Stomach (tissue), 9 donors: ENCODE measurements around the gene NHERF2. TPM values are rescaled to one million over a fixed set of nuclear protein-coding genes. Genes with fewer than 3 reads are reported as not detected.

Experiments
- DNase-seq, 2 donors: peaks; one replicate each; pipeline versions ENCODE4 v3.0.0 to v3.0.0-alpha.2; 2013 to 2019
- H3K27ac ChIP-seq, 5 donors: fragments of 200-600 bp in 4 of 5; sonication (generic) in 4 of 5; one replicate each; pipeline ENCODE4 v1.5.1; 2013 to 2019; ENCODE audit warnings: mild to moderate bottlenecking in 1 of 5, moderate library complexity in 1 of 5
- H3K27me3 ChIP-seq, 3 donors: fragments of 200-600 bp; sonication (generic); one replicate each; pipeline ENCODE4 v1.5.1; 2017 to 2019; ENCODE audit warnings: mixed run types in 1 of 3
- H3K36me3 ChIP-seq, 4 donors: fragments of 200-600 bp; sonication (generic); 1 replicate in 3 of 4; 2 replicates in 1 of 4; pipeline ENCODE4 v1.5.1; 2016 to 2019
- H3K4me1 ChIP-seq, 4 donors: fragments of 200-600 bp; sonication (generic); one replicate each; pipeline ENCODE4 v1.5.1; 2016 to 2019
- H3K4me3 ChIP-seq, 4 donors: fragments of 200-600 bp; sonication (generic) in 3 of 4; one replicate each; pipeline ENCODE4 v1.5.1; 2016 to 2019; ENCODE audit warnings: mild to moderate bottlenecking in 1 of 4
- H3K9me3 ChIP-seq, 4 donors: fragments of 200-600 bp; sonication (generic); one replicate each; pipeline ENCODE4 v1.5.1; 2016 to 2019
- CTCF ChIP-seq, 7 experiments: fragments of 450-650 bp in 4 of 7; fragments of 200-600 bp in 3 of 7; sonication (generic) in 3 of 7; IDR thresholded peaks; one replicate each; pipeline ENCODE4 v1.5.1; 2016 to 2019; ENCODE audit warnings: antibody characterized with exemption in 7 of 7, control low read depth in 2 of 7, mild to moderate bottlenecking in 1 of 7
- EP300 ChIP-seq: sonication (generic); formaldehyde crosslinking; IDR thresholded peaks from one replicate; pipeline ENCODE4 v1.6.1; 2017; ENCODE audit warnings: antibody characterized with exemption
- POLR2A ChIP-seq, 4 donors: fragments of 450-650 bp; IDR thresholded peaks; one replicate each; pipeline ENCODE4 v1.6.1; 2016; ENCODE audit warnings: antibody characterized with exemption in 4 of 4, control low read depth in 2 of 4, mild to moderate bottlenecking in 1 of 4, moderate library complexity in 1 of 4
- POLR2AphosphoS5 ChIP-seq, 3 donors: sonication (generic); formaldehyde crosslinking; IDR thresholded peaks; one replicate each; pipeline ENCODE4 v1.6.1; 2016; ENCODE audit warnings: antibody characterized with exemption in 3 of 3
- WGBS, 5 donors: extraction: QIAGEN DNeasy Blood & Tissue Kit in 3 of 5; methylation state at CpG; one replicate each; pipeline versions ENCODE4 v1.1.5 to v1.1.7; 2013 to 2018; 5-methylcytosine and 5-hydroxymethylcytosine counted together
- intact Hi-C: fragments of 100-400 bp; cut with DNase I; formaldehyde crosslinking; loops from one replicate; pipeline ENCODE4 v1.15.1; 2023; ENCODE audit warnings: low total_unique reads
- polyA plus RNA-seq, 3 donors: library from polyadenylated mRNA; stranded (reverse); fragments of 200-250 nt; gene quantifications; one replicate each; pipeline ENCODE4 v1.2.3, GENCODE V29; 2013
- total RNA-seq, 5 donors: library from RNA; depleted of rRNA; stranded (reverse); fragments of >200 nt; gene quantifications; one replicate each; pipeline versions ENCODE4 v1.1.0 to v1.2.3, GENCODE V29; 2014 to 2016
- donor health status: healthy with polysubstance abuse.
- donor health status: Bipolar disorder and iron deficiency.
- donor health status: healthy.

Gene NHERF2
- total and polyA plus RNA-seq, 8 donors: 17.4 to 236 (median 119) TPM

GRCh38 chr16:2048116-2048543 is 21.4 kb downstream of the NHERF2 start:
- H3K9me3 ChIP-seq: no peaks in the 10 kb centered on the region
- H3K4me3 ChIP-seq: peak overlapping the region; percentile 77 to 99 (median 98)
- intact Hi-C loops: no loop called here
- TF ChIP-seq CTCF (IDR thresholded peaks at IDR 0.05): no peak
- no peak for TF ChIP-seq POLR2A (IDR thresholded peaks at IDR 0.05)
- TF ChIP-seq EP300: no peak
- no peak for TF ChIP-seq POLR2AphosphoS5 (IDR thresholded peaks at IDR 0.05)
- DNase-seq: no peak
- H3K27me3 ChIP-seq: no peaks in the 10 kb centered on the region
- H3K4me1 ChIP-seq: peaks cover 31 to 58% (median 50%) of the 10 kb centered on the region in 4 donors
- peaks cover 16 to 44% (median 34%) of the 10 kb centered on the region in 4 donors for H3K36me3 ChIP-seq
- H3K27ac ChIP-seq: peak overlapping the region; percentile 80 to 89 (median 81)
- 0 to 3% (median 1%) methylated on average over 12 to 30 of the region's 30 CpGs for WGBS, 5 donors

- intact Hi-C loops: no loop called here
- Histone ChIP-seq H3K4me3 (no peak overlapping the region), H3K36me3 (peaks cover 38 to 80% (median 78%) of the 10 kb centered on the region in 4 donors), H3K27me3 (no peaks in the 10 kb centered on the region), H3K27ac (no peak overlapping the region), H3K4me1 (peaks cover 16 to 23% (median 21%) of the 10 kb centered on the region in 4 donors), H3K9me3 (no peaks in the 10 kb centered on the region)
- 93 to 97% (median 96%) methylated on average over 21 of the region's 21 CpGs; no CpG with 5 or more reads in 1 of the 5 donors for WGBS, 5 donors
- no peak for TF ChIP-seq POLR2AphosphoS5 (IDR thresholded peaks at IDR 0.05)
- no peak for TF ChIP-seq CTCF (IDR thresholded peaks at IDR 0.05)
- no peak for TF ChIP-seq EP300
- no peak for TF ChIP-seq POLR2A (IDR thresholded peaks at IDR 0.05)
- DNase-seq: no peak
Observed at GRCh38 chr16:2053211-2053610, 26.5 kb downstream of the NHERF2 start.

DNA sequence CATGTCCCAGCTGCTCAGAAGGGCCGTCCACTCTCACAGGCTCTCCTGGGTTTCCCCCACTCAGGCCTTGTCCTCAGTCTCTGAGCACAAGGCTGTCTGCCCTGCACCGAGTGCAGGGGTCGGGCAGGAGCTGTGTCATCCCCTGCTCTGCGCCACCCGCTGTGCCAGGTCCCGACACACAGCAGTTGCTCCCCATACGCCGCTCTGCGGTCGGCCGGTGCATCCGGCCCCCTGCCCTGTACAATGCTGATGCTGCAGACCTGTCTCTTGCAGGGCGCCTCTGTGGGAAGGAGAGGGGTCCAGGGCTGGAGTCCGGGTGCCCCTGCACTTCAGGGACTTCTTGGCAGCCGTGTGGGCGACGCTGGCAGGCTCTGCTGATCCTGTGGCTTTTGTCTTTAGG is 27.2 kb downstream of the NHERF2 start:
- H3K36me3 ChIP-seq: peaks cover 38 to 87% (median 85%) of the 10 kb centered on the region in 4 donors
- peaks cover 9 to 16% (median 15%) of the 10 kb centered on the region in 4 donors for H3K4me1 ChIP-seq
- WGBS, 5 donors: 94 to 97% (median 96%) methylated on average over 10 to 17 of the region's 17 CpGs
- no peak for TF ChIP-seq POLR2A (IDR thresholded peaks at IDR 0.05)
- TF ChIP-seq EP300: no peak
- TF ChIP-seq CTCF (IDR thresholded peaks at IDR 0.05): no peak
- no peak for TF ChIP-seq POLR2AphosphoS5 (IDR thresholded peaks at IDR 0.05)
- intact Hi-C loops: no loop called here
- no peak overlapping the region for H3K4me3 ChIP-seq
- peak overlapping the region in 2 of 5 donors; percentile 63 to 73 for H3K27ac ChIP-seq
- H3K9me3 ChIP-seq: no peaks in the 10 kb centered on the region
- DNase-seq: no peak
- H3K27me3 ChIP-seq: no peaks in the 10 kb centered on the region

DNA sequence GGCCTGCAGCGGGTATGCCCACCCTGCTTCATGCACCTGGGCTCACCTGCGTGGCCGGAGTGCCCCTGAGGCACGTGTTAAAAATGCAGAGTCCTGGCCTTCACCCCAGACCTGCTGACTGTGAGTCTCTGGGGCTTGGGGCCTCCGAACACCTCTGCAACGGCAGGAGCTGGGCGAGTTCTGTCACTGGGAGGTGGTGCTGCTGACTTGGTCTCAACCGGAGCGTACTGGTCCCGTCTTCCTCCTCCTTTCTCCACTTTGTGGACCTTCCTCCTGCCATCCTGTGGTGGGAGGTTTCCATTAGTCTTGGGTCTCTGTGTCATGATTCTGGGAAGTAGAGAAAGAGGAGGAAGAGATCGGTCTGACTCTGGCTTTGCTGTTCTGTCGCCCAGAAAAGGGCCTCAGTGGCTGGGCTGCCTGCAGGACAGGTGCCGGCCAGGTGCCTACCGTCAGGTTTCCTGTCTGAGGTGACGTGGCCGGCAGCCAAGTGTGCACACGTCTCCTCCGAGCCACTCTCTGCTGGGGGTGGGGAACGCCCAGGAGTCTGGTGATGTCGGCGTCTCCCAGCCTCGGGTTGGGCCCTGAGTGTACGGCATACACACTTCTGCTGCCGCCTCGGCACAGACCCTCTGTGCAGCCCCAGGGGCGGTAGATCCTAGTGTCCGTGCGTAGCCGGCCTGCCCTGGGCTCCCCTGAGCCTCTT is 28.0 kb downstream of the NHERF2 start:
- WGBS, 5 donors: 43 to 65% (median 45%) methylated on average over 19 to 29 of the region's 29 CpGs
- Histone ChIP-seq H3K9me3 (no peaks in the 10 kb centered on the region), H3K36me3 (peaks cover 38 to 95% (median 92%) of the 10 kb centered on the region in 4 donors), H3K27me3 (no peaks in the 10 kb centered on the region), H3K4me1 (peaks cover 5 to 12% (median 10%) of the 10 kb centered on the region in 4 donors), H3K27ac (peak overlapping the region; percentile 42 to 77 (median 63)), H3K4me3 (no peak overlapping the region)
- peak; percentile 71 to 93 for DNase-seq
- intact Hi-C loops: no loop called here
- TF ChIP-seq POLR2AphosphoS5 (IDR thresholded peaks at IDR 0.05) (peak in 2 of 3 donors; percentile 33 to 52), EP300 (no peak), POLR2A (IDR thresholded peaks at IDR 0.05) (no peak), CTCF (IDR thresholded peaks at IDR 0.05) (no peak)
